Measurements from ENCODE around the gene HLA-DMA. TPM values are rescaled to one million over a fixed set of nuclear protein-coding genes. Genes with fewer than 3 reads are reported as not detected.

HLA-DMA gene
- total RNA-seq = 10 to 100 TPM; 10.1 to 19.8 TPM
- polyA plus RNA-seq (ENCODE audit: insufficient read depth, low read depth, low replicate concordance) = 54.5 TPM
- long read RNA-seq, donor 1, transcript HLA-DMA-201 (5 exons, 1,123 nt) = major isoform, 8 of 392 reads
- long read RNA-seq, donor 1, partial matches to known transcripts = 371 of 392 reads
- long read RNA-seq, donor 1, other reads (novel, unspliced or antisense) = 7 of 392 reads
- long read RNA-seq, donor 2, transcript HLA-DMA-201 (5 exons, 1,123 nt) = major isoform, 5 of 90 reads
- long read RNA-seq, donor 2, partial matches to known transcripts = 83 of 90 reads
- long read RNA-seq, donor 2, other reads (novel, unspliced or antisense) = 0 of 90 reads

DNA sequence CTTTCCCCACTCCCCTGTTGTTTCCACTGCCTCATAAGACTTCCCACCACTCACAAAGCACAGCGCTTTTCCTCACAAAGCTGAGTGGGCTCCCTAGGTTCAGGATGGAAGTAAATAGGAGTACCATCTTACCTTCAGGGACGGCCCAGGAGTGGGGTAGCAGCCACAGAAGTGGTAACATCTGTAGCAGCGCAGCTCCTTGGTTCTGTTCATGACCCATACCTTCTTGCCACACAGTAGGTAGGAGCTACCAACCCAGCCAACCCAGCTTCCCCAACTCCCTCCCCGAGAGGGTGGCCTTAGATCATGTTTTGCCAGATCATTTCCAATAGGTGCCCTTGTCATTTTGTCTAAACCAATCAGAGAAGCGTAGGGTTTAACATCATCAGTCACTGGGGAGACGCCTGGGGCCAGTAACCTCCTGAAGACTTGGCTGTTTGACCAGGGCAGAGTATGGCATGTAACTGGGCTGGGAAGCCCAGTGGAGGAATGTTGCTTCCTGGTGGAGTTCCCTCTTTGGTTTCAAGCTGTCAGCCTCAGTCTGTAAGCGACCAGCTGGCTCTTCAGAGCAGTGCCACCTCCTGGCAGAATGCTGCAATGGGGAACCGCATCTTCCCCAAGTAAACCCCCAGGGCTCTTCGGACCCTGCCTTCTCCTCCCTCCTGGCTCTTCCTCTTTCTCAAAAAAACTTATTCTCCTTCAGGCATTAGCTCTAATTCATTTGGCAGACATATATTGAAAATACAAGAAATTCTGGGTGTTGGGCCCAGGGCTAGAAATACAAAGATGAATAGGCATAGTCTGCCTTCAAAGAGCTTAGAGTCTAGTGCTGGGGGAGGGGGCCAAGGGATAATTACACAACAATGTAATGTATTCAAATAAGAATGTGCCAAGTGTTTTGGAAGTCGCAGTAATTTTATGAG, at the start of gene HLA-DMA:
TSS of gene HLA-DMA (minus strand) at position 281 of the 923 bp plus-strand sequence. CDS start at position 220, 61 bp downstream.
- peak within 1 kb of the TSS; percentile 21 to 25 for H3K4me3 ChIP-seq
- intact Hi-C loops (cut with DNase I; ENCODE audit: low total_unique reads) = no loop called here
- H3K36me3 ChIP-seq (ENCODE audit: low read depth, missing control alignments) = no peaks in the 10 kb centered on the region
- peak; percentile 79 for DNase-seq
- H3K4me1 ChIP-seq = no peaks in the 10 kb centered on the region
- H3K27me3 ChIP-seq = no peaks in the 10 kb centered on the region
- H3K9me3 ChIP-seq = no peaks in the 10 kb centered on the region
- no peak for TF ChIP-seq POLR2A (IDR thresholded peaks at IDR 0.05)
- TF ChIP-seq, protein P1, sequence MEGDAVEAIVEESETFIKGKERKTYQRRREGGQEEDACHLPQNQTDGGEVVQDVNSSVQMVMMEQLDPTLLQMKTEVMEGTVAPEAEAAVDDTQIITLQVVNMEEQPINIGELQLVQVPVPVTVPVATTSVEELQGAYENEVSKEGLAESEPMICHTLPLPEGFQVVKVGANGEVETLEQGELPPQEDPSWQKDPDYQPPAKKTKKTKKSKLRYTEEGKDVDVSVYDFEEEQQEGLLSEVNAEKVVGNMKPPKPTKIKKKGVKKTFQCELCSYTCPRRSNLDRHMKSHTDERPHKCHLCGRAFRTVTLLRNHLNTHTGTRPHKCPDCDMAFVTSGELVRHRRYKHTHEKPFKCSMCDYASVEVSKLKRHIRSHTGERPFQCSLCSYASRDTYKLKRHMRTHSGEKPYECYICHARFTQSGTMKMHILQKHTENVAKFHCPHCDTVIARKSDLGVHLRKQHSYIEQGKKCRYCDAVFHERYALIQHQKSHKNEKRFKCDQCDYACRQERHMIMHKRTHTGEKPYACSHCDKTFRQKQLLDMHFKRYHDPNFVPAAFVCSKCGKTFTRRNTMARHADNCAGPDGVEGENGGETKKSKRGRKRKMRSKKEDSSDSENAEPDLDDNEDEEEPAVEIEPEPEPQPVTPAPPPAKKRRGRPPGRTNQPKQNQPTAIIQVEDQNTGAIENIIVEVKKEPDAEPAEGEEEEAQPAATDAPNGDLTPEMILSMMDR (IDR thresholded peaks at IDR 0.05) = peak in 2 of 3 experiments; percentile 43 to 59
- 44 to 57% methylated on average over 10 of the region's 10 CpGs for WGBS, 2 donors
- peak within 1 kb of the TSS in 1 of 2 donors; percentile 54 for H3K27ac ChIP-seq

DNA sequence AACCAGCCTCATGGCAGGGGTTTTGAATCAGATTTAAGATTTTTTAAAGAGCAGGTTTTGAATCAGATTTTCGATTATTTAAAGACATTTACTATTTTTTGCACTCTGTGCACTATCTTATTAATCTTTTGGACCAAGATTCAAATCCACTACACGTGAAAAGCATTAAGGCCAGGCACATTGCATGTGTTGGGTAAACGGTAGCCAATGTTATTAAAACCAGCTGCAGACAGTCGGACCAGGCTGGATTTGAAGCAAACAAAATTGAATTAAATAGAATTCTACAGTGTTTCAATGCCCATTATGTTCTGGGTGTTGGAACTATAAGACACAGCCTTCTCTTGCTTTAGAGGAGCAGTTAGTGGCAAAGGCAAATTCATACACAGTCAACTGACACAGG, 48.8 kb upstream of the HLA-DMA start:
- WGBS, 2 donors = 77 to 85% methylated on average over 4 of the region's 4 CpGs
- TF ChIP-seq, protein P1 (IDR thresholded peaks at IDR 0.05) = no peak
- no peak for TF ChIP-seq POLR2A (IDR thresholded peaks at IDR 0.05)
- Histone ChIP-seq H3K9me3 (no peaks in the 10 kb centered on the region), H3K4me1 (no peaks in the 10 kb centered on the region), H3K4me3 (no peak overlapping the region), H3K27ac (no peak overlapping the region), H3K36me3 (ENCODE audit: low read depth, missing control alignments) (no peaks in the 10 kb centered on the region), H3K27me3 (no peaks in the 10 kb centered on the region)
- intact Hi-C loops (cut with DNase I; ENCODE audit: low total_unique reads) = no loop called here
- no peak for DNase-seq

DNA sequence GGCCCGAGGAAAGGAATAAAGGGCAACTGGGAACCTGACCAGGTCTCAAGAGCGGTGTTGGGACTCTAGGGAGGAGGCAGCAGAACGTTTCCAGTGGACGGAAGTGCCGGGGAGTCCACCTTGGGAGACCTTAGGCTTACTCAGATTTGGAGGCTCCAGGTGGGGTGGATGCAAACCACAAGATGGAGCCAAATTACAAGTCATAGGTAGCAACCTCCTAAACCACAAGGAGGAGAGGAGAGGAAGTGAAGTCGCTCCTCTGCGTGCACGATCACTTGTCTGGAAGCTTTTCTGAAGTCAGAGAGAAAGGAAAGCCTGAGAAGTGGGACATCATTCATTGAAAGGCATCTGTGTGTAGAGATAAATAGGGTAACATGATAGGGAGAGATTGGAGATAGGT, 47.2 kb upstream of the HLA-DMA start:
- TF ChIP-seq, protein P1 (IDR thresholded peaks at IDR 0.05) = no peak
- no peak for TF ChIP-seq POLR2A (IDR thresholded peaks at IDR 0.05)
- H3K27ac ChIP-seq = no peak overlapping the region
- WGBS, 2 donors = 70 to 78% methylated on average over 8 of the region's 8 CpGs
- H3K9me3 ChIP-seq = no peaks in the 10 kb centered on the region
- H3K4me1 ChIP-seq = no peaks in the 10 kb centered on the region
- no peaks in the 10 kb centered on the region for H3K27me3 ChIP-seq
- no peaks in the 10 kb centered on the region for H3K36me3 ChIP-seq (ENCODE audit: low read depth, missing control alignments)
- intact Hi-C loops (cut with DNase I; ENCODE audit: low total_unique reads) = no loop called here
- H3K4me3 ChIP-seq = no peak overlapping the region
- DNase-seq = no peak

DNA sequence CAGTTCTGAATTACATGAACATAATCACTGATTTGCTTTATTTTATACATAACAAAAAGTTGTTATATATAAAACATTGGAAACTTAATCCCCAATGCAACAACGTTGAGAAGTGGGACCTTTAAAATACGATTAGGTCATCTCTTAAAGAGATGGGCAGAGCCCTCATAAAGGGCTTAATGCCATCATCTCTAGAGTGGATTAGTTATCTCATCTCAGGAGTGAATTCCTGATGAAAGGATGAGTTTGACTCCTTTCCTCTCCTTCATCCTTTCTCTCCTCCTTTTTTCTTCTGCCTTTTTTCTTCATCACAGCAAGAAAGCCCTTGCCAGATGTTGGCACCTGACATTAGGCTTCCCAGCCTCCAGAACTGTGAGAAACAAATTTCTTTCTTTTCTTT, 42.6 kb upstream of the HLA-DMA start:
- intact Hi-C loops (cut with DNase I; ENCODE audit: low total_unique reads) = no loop called here
- 60 to 61% methylated on average over 2 of the region's 2 CpGs for WGBS, 2 donors
- no peak overlapping the region for H3K4me3 ChIP-seq
- no peaks in the 10 kb centered on the region for H3K36me3 ChIP-seq (ENCODE audit: low read depth, missing control alignments)
- TF ChIP-seq, protein P1 (IDR thresholded peaks at IDR 0.05) = no peak
- TF ChIP-seq POLR2A (IDR thresholded peaks at IDR 0.05) = no peak
- H3K27ac ChIP-seq = no peak overlapping the region
- H3K4me1 ChIP-seq = no peaks in the 10 kb centered on the region
- no peaks in the 10 kb centered on the region for H3K9me3 ChIP-seq
- no peak for DNase-seq
- no peaks in the 10 kb centered on the region for H3K27me3 ChIP-seq
